GM18498 (cell line): ENCODE results near the gene GAREM1.
A peak's percentile ranks its signal among the peaks of the same experiment; 100 is the strongest.
"Not testable (repeated sequence)": the region's sequence is repeated elsewhere in the genome, so short reads cannot be mapped to it uniquely, and the experiment has no call there.

Experiments
- ATAC-seq: cut with Tn5 transposase; IDR thresholded peaks from one replicate; pipeline ENCODE4 v1.9.1; 2021; ENCODE audit warnings: mild to moderate bottlenecking, moderate library complexity; ENCODE audit not compliant: unreplicated experiment

GAREM1 gene

GRCh38 chr18:32298171-32298667, 172.5 kb downstream of the GAREM1 start:
- no peak for ATAC-seq

- no peak for ATAC-seq
Observed at GRCh38 chr18:32297579-32298170, 173.0 kb downstream of the GAREM1 start.

DNA sequence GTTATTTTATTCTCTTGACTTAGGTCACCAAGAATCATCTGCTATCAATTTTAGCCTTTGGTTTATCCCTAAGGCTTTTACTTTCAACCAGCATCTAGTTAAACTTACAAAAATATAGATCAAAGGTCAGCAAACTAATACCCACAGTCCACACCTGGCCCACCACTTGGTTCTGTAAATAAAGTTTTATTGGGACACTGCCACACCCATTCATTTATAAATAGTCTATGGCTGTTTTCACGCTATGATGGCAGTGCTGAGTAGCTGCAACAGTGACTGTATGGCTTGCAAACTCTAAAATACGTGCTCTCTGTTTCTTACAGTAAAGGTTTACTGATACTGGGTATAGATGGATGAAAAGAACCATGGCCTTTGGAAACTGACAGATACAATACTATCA, 173.8 kb downstream of the GAREM1 start:
- ATAC-seq: no peak

DNA sequence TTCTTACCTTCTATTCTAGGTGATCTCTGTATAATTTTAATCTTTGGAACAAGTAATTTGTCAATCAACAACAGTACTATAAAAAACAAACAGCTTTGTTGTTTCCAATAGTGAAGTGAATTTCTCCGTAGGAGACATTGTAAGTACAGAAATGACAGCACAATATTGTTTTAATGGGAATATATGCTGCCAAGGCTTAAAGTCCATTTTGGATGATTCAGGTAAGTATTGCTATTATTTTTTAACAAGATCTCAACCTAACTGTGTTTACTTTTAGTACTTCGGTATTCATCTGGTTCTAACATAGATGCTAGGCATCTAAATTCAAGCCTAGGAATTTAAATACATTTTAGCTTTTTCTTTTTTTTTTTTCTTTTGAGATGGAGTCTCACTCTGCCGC, 175.1 kb downstream of the GAREM1 start:
- no peak for ATAC-seq

- ATAC-seq: no peak
Observed at GRCh38 chr18:32293107-32293506, 177.6 kb downstream of the GAREM1 start.

DNA sequence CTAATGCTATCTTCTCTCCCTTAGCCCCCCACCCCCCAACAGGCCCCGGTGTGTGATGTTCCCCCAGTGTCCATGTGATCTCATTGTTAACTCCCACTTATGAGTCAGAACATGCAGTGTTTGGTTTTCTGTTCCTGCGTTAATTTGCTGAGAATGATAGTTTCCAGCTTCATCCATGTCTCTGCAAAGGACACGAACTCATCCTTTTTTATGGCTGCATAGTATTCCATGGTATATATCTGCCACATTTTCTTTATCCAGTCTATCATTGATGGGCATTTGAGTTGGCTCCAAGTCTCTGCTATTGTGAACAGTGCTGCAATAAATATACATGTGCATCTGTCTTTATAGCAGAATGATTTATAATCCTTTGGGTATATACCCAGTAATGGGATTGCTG, 179.1 kb downstream of the GAREM1 start:
- not testable (repeated sequence) for ATAC-seq

GRCh38 chr18:32290810-32291209, 179.9 kb downstream of the GAREM1 start:
- ATAC-seq: no peak

GRCh38 chr18:32289483-32290075, 181.1 kb downstream of the GAREM1 start:
- ATAC-seq: peak; percentile 94

GRCh38 chr18:32287873-32288272, 182.8 kb downstream of the GAREM1 start:
- no peak for ATAC-seq

- ATAC-seq: no peak
Observed at GRCh38 chr18:32287249-32287648, 183.4 kb downstream of the GAREM1 start.

- no peak for ATAC-seq
Observed at GRCh38 chr18:32286749-32287148, 183.9 kb downstream of the GAREM1 start.

DNA sequence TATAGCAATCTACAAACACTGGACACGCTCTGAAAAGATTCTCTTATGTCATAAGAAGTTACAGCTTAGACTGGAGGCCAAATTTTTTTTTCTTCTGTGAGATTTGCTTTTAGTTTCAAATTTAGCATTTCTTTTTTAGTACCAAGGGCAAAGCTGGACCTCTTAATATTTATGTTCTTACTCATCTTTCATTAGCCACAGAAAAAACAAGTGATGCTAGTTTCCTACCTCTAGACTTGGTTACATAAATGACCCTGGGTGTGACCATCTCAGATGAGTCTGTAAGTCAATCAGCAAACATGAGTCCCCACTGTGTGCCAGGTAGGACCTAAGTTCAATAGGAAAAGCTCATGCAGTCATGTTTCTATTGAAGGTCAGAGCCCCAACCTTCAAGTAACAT, 186.4 kb downstream of the GAREM1 start:
- no peak for ATAC-seq

DNA sequence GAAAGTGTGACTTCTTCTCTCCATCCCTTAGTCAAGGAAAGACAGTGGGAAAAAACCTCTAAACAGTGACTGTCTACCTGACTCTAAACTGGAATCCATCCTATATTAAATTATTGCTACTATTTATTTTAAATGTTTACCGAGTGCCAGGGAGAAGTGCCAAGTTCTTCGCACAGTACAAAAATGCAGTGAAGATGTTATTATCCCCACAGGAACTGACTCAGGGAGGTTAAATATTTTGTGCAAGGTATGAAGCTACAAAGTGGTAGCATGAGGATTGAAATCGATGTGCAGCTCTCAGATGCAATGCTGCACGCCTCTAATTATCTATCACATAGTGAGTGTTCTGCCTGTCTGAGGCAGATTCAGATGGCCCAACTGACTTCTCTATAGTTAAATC, 189.8 kb downstream of the GAREM1 start:
- ATAC-seq: no peak

- ATAC-seq: no peak
Observed at GRCh38 chr18:32280188-32280783, 190.4 kb downstream of the GAREM1 start.

- ATAC-seq: no peak
Observed at GRCh38 chr18:32278177-32278799, 192.4 kb downstream of the GAREM1 start.

DNA sequence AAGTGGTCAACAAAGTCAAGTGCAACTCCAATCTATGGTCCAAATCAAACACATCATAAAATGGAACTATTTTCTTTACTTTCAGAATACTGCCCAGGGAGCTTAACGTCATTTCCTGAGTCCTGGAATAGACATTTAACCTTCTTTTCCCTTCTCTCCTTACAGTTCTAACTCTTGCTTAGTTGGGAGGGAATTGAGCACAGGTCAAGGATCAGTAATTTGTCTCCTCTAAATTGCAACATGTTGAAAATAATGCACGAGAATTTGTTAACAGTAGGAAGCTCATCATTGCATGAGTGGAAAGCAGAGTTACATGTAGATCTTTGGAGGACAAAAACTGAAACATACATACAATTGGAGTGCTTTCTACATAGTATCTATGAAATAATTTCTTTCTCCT, 193.1 kb downstream of the GAREM1 start:
- ATAC-seq: no peak

- no peak for ATAC-seq
Observed at GRCh38 chr18:32276906-32277305, 193.8 kb downstream of the GAREM1 start.

GRCh38 chr18:32276256-32276655, 194.4 kb downstream of the GAREM1 start:
- no peak for ATAC-seq

DNA sequence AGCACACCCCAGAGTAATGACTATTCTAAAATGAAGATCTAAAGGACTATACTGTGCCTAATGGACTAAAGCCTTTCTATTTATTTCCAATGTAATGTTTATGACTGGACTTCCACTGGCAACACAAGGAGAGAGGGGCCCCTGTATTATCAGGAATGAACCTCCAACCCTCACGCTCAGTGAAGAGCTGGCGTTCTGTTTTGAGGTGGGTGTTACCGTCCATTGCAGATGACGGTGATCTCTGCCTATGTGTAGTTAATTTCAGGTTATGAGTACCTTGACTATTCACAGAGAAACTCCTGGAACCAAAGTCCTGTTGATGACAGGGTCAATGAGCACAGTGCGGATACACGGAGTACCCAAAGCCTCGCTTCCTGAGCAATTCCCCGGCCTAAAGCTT, 195.5 kb downstream of the GAREM1 start:
- no peak for ATAC-seq

DNA sequence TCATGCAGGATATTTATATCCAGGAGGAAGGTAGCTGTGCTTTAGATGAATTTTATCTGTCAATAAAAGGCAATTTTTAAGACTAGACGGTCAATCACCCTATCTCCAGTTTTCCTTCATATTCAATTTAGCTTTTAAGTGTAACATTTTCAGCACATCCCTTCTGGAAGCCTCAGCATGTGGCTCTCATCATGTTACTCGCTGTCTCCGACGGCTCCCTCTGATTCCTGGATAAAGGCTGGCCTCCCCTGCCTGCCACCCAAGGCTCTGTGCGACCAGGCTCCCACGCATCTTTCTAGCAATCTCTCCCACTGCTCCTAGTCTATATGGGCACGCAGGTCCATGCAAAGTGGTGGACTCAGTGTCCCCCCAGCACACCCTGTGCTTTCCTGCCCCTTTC, 196.4 kb downstream of the GAREM1 start:
- no peak for ATAC-seq

DNA sequence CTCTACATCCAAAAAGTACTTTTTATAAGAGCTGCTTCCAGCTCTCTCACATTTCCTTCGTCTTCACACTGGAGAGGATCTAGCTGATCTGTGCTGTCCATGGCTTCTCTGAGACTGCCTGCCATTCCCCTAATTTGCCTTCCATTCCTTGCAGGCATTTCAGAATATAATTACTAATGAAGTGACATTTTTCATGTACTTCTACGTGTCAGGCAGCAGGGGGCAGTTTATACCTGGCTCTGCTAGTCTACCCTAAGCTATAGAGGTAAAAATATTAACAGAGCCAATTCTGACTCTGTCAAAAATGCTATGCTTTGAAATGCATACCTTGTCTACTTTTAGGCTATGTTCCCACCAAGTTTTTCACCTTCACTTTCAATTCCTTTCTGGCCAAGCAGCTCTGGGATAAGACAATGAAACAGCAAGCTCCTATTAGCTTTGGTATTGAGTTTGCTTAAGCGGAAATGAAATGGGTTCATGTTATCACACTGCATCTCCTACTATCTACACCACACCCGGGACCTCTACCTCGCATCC, 198.9 kb downstream of the GAREM1 start:
- ATAC-seq: peak; percentile 77

- ATAC-seq: no peak
Observed at GRCh38 chr18:32270341-32270740, 200.3 kb downstream of the GAREM1 start.
